Choroid plexus epithelial cell (primary cell): ENCODE data around the gene HEATR9.

ENCODE experiments used
- DNase-seq: peaks from one replicate; pipeline ENCODE4 v3.0.0-alpha.2; 2010; ENCODE audit warnings: low read depth
- H3K4me3 ChIP-seq: 2 replicates; pipeline ENCODE4 v1.5.1; 2011; ENCODE audit warnings: low read depth, mild to moderate bottlenecking, control low read depth, low read length, moderate library complexity
- TF ChIP-seq, protein P1 (sequence below): conservative IDR thresholded peaks from 2 replicates; pipeline ENCODE4 v1.5.1; 2011; ENCODE audit warnings: low read depth, mild to moderate bottlenecking, control low read depth, inconsistent platforms, low read length, moderate library complexity

HEATR9 gene

DNA sequence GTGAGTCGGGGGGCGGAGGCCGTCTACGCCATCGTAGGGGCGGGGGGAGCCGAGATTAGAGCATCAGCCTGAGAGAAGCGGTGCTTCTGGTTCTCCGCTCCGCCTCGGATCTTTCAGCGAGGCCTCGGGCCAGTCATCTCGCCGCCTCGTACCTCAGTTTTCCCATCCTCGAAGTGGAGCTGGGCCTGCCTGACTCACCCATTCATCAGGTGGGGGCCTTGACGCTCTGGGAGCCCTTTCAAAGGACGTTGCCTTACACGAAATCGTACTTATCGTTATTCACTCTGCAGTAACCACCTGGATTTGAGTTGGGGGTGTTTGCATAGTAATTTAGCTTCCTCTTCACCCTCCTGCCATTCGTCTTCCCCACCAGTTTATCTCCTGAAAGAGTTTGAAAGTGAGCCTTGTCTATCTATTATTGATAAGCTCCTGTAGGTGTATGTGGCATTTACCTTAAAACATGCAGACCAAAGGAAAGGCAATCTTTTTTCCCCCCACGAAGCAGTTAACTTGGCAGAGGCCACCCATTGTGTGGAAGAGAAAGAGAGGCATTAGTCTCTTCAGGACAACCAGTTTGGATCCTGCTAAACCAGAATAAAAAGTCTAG lies 58.7 kb downstream of the HEATR9 start:
- no peak for DNase-seq
- H3K4me3 ChIP-seq = peak overlapping the region; percentile 99
- TF ChIP-seq, protein P1, sequence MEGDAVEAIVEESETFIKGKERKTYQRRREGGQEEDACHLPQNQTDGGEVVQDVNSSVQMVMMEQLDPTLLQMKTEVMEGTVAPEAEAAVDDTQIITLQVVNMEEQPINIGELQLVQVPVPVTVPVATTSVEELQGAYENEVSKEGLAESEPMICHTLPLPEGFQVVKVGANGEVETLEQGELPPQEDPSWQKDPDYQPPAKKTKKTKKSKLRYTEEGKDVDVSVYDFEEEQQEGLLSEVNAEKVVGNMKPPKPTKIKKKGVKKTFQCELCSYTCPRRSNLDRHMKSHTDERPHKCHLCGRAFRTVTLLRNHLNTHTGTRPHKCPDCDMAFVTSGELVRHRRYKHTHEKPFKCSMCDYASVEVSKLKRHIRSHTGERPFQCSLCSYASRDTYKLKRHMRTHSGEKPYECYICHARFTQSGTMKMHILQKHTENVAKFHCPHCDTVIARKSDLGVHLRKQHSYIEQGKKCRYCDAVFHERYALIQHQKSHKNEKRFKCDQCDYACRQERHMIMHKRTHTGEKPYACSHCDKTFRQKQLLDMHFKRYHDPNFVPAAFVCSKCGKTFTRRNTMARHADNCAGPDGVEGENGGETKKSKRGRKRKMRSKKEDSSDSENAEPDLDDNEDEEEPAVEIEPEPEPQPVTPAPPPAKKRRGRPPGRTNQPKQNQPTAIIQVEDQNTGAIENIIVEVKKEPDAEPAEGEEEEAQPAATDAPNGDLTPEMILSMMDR = no peak

DNA sequence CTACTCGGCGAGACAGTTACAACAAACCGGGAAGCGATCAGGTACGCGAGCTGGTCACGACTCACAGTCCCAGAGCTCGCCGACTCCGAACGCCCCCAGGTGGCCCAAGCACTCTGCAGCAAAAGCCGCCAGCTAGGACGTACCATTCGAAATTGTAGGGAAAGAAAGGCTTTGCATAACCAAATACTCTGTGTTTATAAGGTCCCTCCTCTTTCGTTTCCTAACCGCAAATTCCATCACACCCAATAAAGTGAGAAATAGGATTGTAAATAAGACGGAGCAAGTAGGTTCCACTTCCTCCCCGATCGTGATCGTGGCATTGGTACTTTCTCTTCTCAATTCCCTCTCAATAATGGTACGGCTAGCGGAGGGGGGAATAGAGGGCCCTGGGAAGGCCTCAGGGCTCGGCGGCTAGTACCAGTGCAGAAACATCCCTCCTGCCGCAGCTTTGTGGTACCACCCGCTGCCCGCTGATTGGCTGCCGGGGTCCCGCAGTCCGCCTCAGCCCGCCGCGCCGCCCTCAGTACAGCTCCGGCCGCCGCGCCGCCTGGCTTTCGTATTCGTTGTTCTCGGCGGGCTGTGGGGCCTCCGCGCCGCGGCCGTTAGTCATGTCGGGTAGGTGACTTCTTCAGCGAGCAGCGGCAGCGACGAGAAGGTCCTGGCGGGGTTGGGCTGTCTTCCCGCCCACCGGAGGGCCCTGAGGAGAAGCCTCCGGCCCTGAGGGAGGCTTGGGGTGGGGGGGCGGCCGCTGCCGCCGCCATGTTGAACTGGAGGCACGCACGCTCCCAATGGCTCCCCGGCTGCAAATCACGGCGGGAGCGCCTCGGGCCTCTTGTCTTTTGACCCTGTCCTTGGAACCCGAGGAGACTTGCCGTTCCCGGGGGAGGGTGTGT lies 59.5 kb downstream of the HEATR9 start, which contains the start of gene TAF15:
Gene TAF15, plus strand, starts transcription at position 523 of the 893 bp plus-strand sequence. Its CDS starts 86 bp downstream, at position 609.
- H3K4me3 ChIP-seq = peak within 1 kb of the TSS; percentile 99
- TF ChIP-seq, protein P1 = peak; percentile 91
- peak; percentile 99 for DNase-seq

DNA sequence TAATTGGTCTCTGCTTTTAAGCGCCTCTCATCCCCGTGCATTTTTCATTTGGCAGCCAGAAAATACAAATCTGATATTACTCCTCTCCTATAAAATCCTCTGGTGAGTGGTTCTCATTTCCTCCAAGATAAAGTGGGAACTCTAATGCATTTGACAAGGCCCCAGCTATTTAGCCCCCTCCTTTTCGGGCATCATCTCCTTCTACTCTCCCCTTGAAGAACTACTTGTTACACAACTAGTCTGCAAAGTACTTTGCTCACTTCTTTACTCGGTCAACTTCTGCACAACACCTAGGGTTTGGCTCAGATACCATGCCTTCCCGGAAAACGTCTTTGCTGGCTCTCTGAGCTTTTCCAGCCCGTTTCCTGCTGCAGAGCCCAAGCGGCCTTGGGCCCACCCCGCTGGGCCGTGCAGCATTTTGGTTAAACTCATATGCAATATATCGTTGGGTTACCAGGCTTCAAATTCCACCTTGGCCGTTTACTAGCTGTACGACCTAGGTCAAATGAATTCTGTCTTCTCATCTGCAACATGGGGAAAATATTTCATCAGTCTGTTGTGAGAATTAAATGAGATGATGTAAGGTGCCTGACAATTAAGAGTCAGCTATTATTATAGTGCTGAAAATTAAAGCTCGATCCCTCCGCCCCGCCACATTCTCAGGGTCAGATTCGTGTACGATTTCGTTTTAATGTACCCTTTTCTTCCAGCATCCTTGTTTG lies 60.3 kb downstream of the HEATR9 start:
- H3K4me3 ChIP-seq = peak overlapping the region; percentile 99
- DNase-seq = peak; percentile 44
- TF ChIP-seq, protein P1 = no peak

DNA sequence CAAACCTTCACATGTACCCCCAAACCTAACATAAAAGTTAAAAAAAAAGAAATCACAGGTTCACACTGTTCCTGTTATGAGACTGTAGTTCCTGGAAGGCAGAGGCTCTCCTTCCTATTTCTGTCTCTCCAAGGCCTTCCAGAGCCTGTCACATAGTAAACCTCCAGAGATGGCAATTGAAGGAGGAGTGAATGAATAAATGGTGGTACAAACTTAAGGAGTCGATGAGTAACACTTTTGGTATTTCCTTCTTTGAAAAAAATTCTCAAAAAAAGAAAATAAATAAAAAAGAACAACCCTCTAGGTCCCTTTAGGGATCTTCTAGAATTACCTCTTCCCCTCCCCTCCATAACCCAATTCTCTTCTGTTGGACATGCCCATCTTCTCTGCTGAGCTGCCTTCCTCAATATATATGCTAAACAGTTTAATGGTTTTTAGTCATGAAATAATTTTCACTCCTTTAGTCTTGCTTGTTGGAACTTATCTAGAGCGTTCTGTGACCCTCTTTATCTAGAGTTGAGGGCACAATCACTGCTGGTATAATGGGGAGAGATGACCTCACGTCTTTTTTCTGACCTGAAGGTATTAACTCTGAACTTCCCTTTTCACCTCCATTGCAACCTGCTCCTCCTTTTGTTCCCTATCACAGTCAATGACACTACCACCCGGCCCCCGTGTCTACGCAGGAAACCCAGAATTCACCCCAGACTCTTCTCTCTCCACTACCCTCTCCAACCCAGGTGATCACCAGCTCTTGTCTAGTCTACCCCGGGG lies 61.1 kb downstream of the HEATR9 start:
- H3K4me3 ChIP-seq = no peak overlapping the region
- peak; percentile 65 for DNase-seq
- TF ChIP-seq, protein P1 = no peak
